ENCODE data around the gene ITGB8. TPM values are rescaled to one million over a fixed set of nuclear protein-coding genes. Genes with fewer than 3 reads are reported as not detected.

Gene ITGB8
- total and polyA plus RNA-seq, 4 donors, result 0.16 to 2.8 (median 0.51) TPM

DNA sequence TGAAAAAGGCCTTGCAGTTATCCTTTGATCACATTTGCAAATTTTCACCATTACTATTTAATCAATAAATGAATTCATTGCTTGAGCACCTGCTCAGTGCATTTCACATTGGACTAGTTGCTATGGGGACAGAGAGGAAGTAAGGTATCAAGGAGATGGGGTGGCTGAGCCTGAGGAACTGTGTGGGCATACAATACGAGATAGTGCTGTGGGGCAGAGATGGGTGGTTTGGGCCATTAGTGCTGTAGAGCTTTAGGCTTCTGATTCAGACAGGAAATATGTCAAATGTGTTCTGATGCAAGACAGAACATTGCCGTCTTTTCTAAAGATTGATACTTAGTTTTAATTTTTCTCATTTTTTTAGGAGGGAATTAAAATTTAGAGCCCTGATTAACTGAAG is 13.2 kb downstream of the ITGB8 start:
- Histone ChIP-seq H3K36me3 (ENCODE audit: control insufficient read depth in 4 of 4, insufficient read depth in 3 of 4, low read depth in 1 of 4, low read length in 3 of 4) (no peaks in the 10 kb centered on the region), H3K27ac (ENCODE audit: low read depth in 1 of 2, low read length in 2 of 2) (no peak overlapping the region), H3K9ac (ENCODE audit: low read depth in 1 of 2, low read length in 2 of 2) (no peak overlapping the region), H3K4me3 (ENCODE audit: low read depth in 1 of 3, low read length in 3 of 3) (no peak overlapping the region), H3K9me3 (ENCODE audit: control insufficient read depth in 4 of 4, low read length in 3 of 4) (no peaks in the 10 kb centered on the region), H3K4me1 (ENCODE audit: control insufficient read depth in 4 of 4, insufficient read depth in 4 of 4, low read length in 3 of 4) (no peaks in the 10 kb centered on the region), H3K27me3 (ENCODE audit: control insufficient read depth in 4 of 4, insufficient read depth in 4 of 4, low read length in 3 of 4) (peaks cover 0 to 2% (median 0%) of the 10 kb centered on the region in 4 donors)
- TF ChIP-seq TAF1 (conservative IDR thresholded peaks at IDR 0.05), result no peak
- TF ChIP-seq, protein P1, sequence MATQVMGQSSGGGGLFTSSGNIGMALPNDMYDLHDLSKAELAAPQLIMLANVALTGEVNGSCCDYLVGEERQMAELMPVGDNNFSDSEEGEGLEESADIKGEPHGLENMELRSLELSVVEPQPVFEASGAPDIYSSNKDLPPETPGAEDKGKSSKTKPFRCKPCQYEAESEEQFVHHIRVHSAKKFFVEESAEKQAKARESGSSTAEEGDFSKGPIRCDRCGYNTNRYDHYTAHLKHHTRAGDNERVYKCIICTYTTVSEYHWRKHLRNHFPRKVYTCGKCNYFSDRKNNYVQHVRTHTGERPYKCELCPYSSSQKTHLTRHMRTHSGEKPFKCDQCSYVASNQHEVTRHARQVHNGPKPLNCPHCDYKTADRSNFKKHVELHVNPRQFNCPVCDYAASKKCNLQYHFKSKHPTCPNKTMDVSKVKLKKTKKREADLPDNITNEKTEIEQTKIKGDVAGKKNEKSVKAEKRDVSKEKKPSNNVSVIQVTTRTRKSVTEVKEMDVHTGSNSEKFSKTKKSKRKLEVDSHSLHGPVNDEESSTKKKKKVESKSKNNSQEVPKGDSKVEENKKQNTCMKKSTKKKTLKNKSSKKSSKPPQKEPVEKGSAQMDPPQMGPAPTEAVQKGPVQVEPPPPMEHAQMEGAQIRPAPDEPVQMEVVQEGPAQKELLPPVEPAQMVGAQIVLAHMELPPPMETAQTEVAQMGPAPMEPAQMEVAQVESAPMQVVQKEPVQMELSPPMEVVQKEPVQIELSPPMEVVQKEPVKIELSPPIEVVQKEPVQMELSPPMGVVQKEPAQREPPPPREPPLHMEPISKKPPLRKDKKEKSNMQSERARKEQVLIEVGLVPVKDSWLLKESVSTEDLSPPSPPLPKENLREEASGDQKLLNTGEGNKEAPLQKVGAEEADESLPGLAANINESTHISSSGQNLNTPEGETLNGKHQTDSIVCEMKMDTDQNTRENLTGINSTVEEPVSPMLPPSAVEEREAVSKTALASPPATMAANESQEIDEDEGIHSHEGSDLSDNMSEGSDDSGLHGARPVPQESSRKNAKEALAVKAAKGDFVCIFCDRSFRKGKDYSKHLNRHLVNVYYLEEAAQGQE (IDR thresholded peaks at IDR 0.05), result no peak
- TF ChIP-seq RXRA (IDR thresholded peaks at IDR 0.05), result no peak
- TF ChIP-seq JUND (IDR thresholded peaks at IDR 0.05), result no peak
- TF ChIP-seq EGR1 (IDR thresholded peaks at IDR 0.05; ENCODE audit: low read depth in 2 of 2), result no peak
- no peak for TF ChIP-seq FOXA2 (IDR thresholded peaks at IDR 0.05)
- no peak for TF ChIP-seq ATF3 (IDR thresholded peaks at IDR 0.05)
- no peak for TF ChIP-seq SP1 (IDR thresholded peaks at IDR 0.05)
- no peak for TF ChIP-seq GABPA (IDR thresholded peaks at IDR 0.05 in 1 of 2, conservative IDR thresholded peaks at IDR 0.05 in 1 of 2)
- TF ChIP-seq, protein P2, sequence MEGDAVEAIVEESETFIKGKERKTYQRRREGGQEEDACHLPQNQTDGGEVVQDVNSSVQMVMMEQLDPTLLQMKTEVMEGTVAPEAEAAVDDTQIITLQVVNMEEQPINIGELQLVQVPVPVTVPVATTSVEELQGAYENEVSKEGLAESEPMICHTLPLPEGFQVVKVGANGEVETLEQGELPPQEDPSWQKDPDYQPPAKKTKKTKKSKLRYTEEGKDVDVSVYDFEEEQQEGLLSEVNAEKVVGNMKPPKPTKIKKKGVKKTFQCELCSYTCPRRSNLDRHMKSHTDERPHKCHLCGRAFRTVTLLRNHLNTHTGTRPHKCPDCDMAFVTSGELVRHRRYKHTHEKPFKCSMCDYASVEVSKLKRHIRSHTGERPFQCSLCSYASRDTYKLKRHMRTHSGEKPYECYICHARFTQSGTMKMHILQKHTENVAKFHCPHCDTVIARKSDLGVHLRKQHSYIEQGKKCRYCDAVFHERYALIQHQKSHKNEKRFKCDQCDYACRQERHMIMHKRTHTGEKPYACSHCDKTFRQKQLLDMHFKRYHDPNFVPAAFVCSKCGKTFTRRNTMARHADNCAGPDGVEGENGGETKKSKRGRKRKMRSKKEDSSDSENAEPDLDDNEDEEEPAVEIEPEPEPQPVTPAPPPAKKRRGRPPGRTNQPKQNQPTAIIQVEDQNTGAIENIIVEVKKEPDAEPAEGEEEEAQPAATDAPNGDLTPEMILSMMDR (IDR thresholded peaks at IDR 0.05; ENCODE audit: low read depth, low read length, missing input control), result no peak
- no peak for TF ChIP-seq NR2F2 (IDR thresholded peaks at IDR 0.05)
- TF ChIP-seq YY1 (IDR thresholded peaks at IDR 0.05), result no peak
- TF ChIP-seq, protein P3, sequence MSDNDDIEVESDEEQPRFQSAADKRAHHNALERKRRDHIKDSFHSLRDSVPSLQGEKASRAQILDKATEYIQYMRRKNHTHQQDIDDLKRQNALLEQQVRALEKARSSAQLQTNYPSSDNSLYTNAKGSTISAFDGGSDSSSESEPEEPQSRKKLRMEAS (IDR thresholded peaks at IDR 0.05), result no peak
- TF ChIP-seq HNF4A (conservative IDR thresholded peaks at IDR 0.05), result no peak
- no peak for TF ChIP-seq RAD21 (IDR thresholded peaks at IDR 0.05)
- TF ChIP-seq FOXA1 (IDR thresholded peaks at IDR 0.05), result no peak
- TF ChIP-seq ZBTB33 (IDR thresholded peaks at IDR 0.05), result no peak
- no peak for TF ChIP-seq HNF4G (IDR thresholded peaks at IDR 0.05)
- DNase-seq (ENCODE audit: low spot score), result no peak
- WGBS, result 65% methylated on average over 2 of the region's 2 CpGs
